T-helper 9 cell (primary cell): ENCODE results near the gene PIK3CD.
"Not testable (repeated sequence)": the region's sequence is repeated elsewhere in the genome, so short reads cannot be mapped to it uniquely, and the experiment has no call there.

Source experiments
- DNase-seq: peaks from one replicate; pipeline ENCODE4 v3.0.0-alpha.2; 2020

The PIK3CD gene

GRCh38 chr1:9624081-9624480 is 27.4 kb upstream of the PIK3CD start:
- no peak for DNase-seq

GRCh38 chr1:9625030-9625429 is 26.5 kb upstream of the PIK3CD start:
- not testable (repeated sequence) for DNase-seq

- DNase-seq = no peak
Measured at GRCh38 chr1:9626201-9626608, 25.3 kb upstream of the PIK3CD start.

- peak; percentile 51 for DNase-seq
Measured at GRCh38 chr1:9628541-9629444, 22.7 kb upstream of the PIK3CD start.

GRCh38 chr1:9629445-9630201 is 21.9 kb upstream of the PIK3CD start:
- peak; percentile 55 for DNase-seq

- no peak for DNase-seq
Measured at GRCh38 chr1:9630331-9631111, 21.0 kb upstream of the PIK3CD start.

- DNase-seq = no peak
Measured at GRCh38 chr1:9631613-9632012, 19.9 kb upstream of the PIK3CD start.

GRCh38 chr1:9633493-9633892 is 18.0 kb upstream of the PIK3CD start:
- DNase-seq = no peak

GRCh38 chr1:9634582-9634981 is 16.9 kb upstream of the PIK3CD start:
- no peak for DNase-seq

GRCh38 chr1:9639227-9639626 is 12.3 kb upstream of the PIK3CD start:
- no peak for DNase-seq

- no peak for DNase-seq
Measured at GRCh38 chr1:9643351-9644256, 7.9 kb upstream of the PIK3CD start.

GRCh38 chr1:9646037-9646436 is 5.5 kb upstream of the PIK3CD start:
- DNase-seq = no peak

- DNase-seq = no peak
Measured at GRCh38 chr1:9648171-9648570, 3.4 kb upstream of the PIK3CD start.

GRCh38 chr1:9649769-9650168 is 1.8 kb upstream of the PIK3CD start:
- DNase-seq = no peak

GRCh38 chr1:9651220-9651564 is 339 bp upstream of the PIK3CD start:
- no peak for DNase-seq

GRCh38 chr1:9652379-9653209 is 1.1 kb downstream of the PIK3CD start:
- peak; percentile 67 for DNase-seq

- DNase-seq = no peak
Measured at GRCh38 chr1:9653210-9653490, 1.6 kb downstream of the PIK3CD start.

GRCh38 chr1:9653491-9654050 is 2.0 kb downstream of the PIK3CD start:
- DNase-seq = no peak

GRCh38 chr1:9654051-9654833 is 2.7 kb downstream of the PIK3CD start:
- DNase-seq = no peak
